KOPT-K1 (cell line): ENCODE data around the gene DNLZ.

Experiments
- H3K27ac ChIP-seq: fragments of 200-600 bp; sonication (generic); 2 replicates; pipeline ENCODE4 v1.5.1; 2016; ENCODE audit warnings: antibody characterized with exemption, mild to moderate bottlenecking, low read depth, low read length; ENCODE audit not compliant: poor library complexity, severe bottlenecking
- H3K36me3 ChIP-seq: fragments of 200-600 bp; sonication (generic); 2 replicates; pipeline ENCODE4 v1.5.1; 2017; ENCODE audit warnings: antibody characterized with exemption, mild to moderate bottlenecking, low read length, moderate library complexity; ENCODE audit not compliant: insufficient read depth
- H3K9me3 ChIP-seq: fragments of 200-600 bp; sonication (generic); 2 replicates; pipeline ENCODE4 v1.5.1; 2017; ENCODE audit warnings: antibody characterized with exemption, low read length, mild to moderate bottlenecking; ENCODE audit not compliant: insufficient read depth, poor library complexity, severe bottlenecking

The DNLZ gene

GRCh38 chr9:136363949-136364748, 605 bp upstream of the DNLZ start:
- Histone ChIP-seq H3K9me3 (no peaks in the 10 kb centered on the region), H3K27ac (peak overlapping the region; percentile 83), H3K36me3 (peaks cover 20% of the 10 kb centered on the region; the same call in 1 of the 2 replicates)

- Histone ChIP-seq H3K9me3 (no peaks in the 10 kb centered on the region), H3K36me3 (peaks cover 20% of the 10 kb centered on the region; the same call in 1 of the 2 replicates), H3K27ac (no peak overlapping the region)
Observed at GRCh38 chr9:136362450-136362784, 1.1 kb downstream of the DNLZ start.

- H3K9me3 ChIP-seq = no peaks in the 10 kb centered on the region
- H3K27ac ChIP-seq = no peak overlapping the region
Observed at GRCh38 chr9:136361754-136362449, 1.6 kb downstream of the DNLZ start.

GRCh38 chr9:136361047-136361753, 2.3 kb downstream of the DNLZ start:
- H3K27ac ChIP-seq = no peak overlapping the region
- peaks cover 20% of the 10 kb centered on the region; the same call in 1 of the 2 replicates for H3K36me3 ChIP-seq
- no peaks in the 10 kb centered on the region for H3K9me3 ChIP-seq

More at GRCh38 chr9:136361754-136362449, 1.6 kb downstream of the DNLZ start:
- peaks cover 20% of the 10 kb centered on the region; the same call in 1 of the 2 replicates for H3K36me3 ChIP-seq

- Histone ChIP-seq H3K36me3 (peaks cover 20% of the 10 kb centered on the region; the same call in 1 of the 2 replicates), H3K9me3 (no peaks in the 10 kb centered on the region), H3K27ac (no peak overlapping the region)
Observed at GRCh38 chr9:136359774-136360718, 3.5 kb downstream of the DNLZ start.

- no peak overlapping the region for H3K27ac ChIP-seq
- H3K36me3 ChIP-seq = peaks cover 20% of the 10 kb centered on the region; the same call in 1 of the 2 replicates
- no peaks in the 10 kb centered on the region for H3K9me3 ChIP-seq
Observed at GRCh38 chr9:136358888-136359287, 4.7 kb downstream of the DNLZ start.

- Histone ChIP-seq H3K9me3 (no peaks in the 10 kb centered on the region), H3K27ac (no peak overlapping the region), H3K36me3 (peaks cover 20% of the 10 kb centered on the region; the same call in 1 of the 2 replicates)
Observed at GRCh38 chr9:136358016-136358415, 5.5 kb downstream of the DNLZ start.

- no peak overlapping the region for H3K27ac ChIP-seq
- no peaks in the 10 kb centered on the region for H3K9me3 ChIP-seq
- H3K36me3 ChIP-seq = peaks cover 20% of the 10 kb centered on the region; the same call in 1 of the 2 replicates
Observed at GRCh38 chr9:136357202-136357725, 6.3 kb downstream of the DNLZ start.

- Histone ChIP-seq H3K9me3 (no peaks in the 10 kb centered on the region), H3K36me3 (peaks cover 13% of the 10 kb centered on the region; the same call in 1 of the 2 replicates), H3K27ac (no peak overlapping the region)
Observed at GRCh38 chr9:136355616-136356557, 7.7 kb downstream of the DNLZ start.

- Histone ChIP-seq H3K9me3 (no peaks in the 10 kb centered on the region), H3K27ac (no peak overlapping the region), H3K36me3 (peaks cover 2% of the 10 kb centered on the region; the same call in 1 of the 2 replicates)
Observed at GRCh38 chr9:136354592-136355085, 8.9 kb downstream of the DNLZ start.

- H3K36me3 ChIP-seq = no peaks in the 10 kb centered on the region
- H3K9me3 ChIP-seq = no peaks in the 10 kb centered on the region
- H3K27ac ChIP-seq = no peak overlapping the region
Observed at GRCh38 chr9:136353757-136354488, 9.6 kb downstream of the DNLZ start.

- Histone ChIP-seq H3K9me3 (no peaks in the 10 kb centered on the region), H3K36me3 (no peaks in the 10 kb centered on the region), H3K27ac (no peak overlapping the region)
Observed at GRCh38 chr9:136353088-136353487, 10.5 kb downstream of the DNLZ start.
